Brain microvascular endothelial cell (primary cell): ENCODE measurements around the gene AXIN2.
A peak's percentile ranks its signal among the peaks of the same experiment; 100 is the strongest.

Experiments
- DNase-seq: peaks from one replicate; pipeline ENCODE4 v3.0.0-alpha.2; 2020
- H3K27ac ChIP-seq: fragments of 250-450 bp; sonication (Bioruptor Pico); 2 replicates; pipeline ENCODE4 v1.5.1; 2020; ENCODE audit warnings: mild to moderate bottlenecking, moderate library complexity
- H3K27me3 ChIP-seq: fragments of 250-450 bp; sonication (Bioruptor Pico); replicated peaks from 2 replicates; pipeline ENCODE4 v1.5.1; 2020; ENCODE audit warnings: mild to moderate bottlenecking
- H3K36me3 ChIP-seq: fragments of 250-450 bp; sonication (Bioruptor Pico); replicated peaks from 2 replicates; pipeline ENCODE4 v1.5.1; 2020; ENCODE audit warnings: mild to moderate bottlenecking
- H3K4me3 ChIP-seq: 2 replicates; pipeline ENCODE4 v1.5.1; 2011; ENCODE audit warnings: low read depth, mild to moderate bottlenecking, control low read depth, low read length, moderate library complexity
- CTCF ChIP-seq: IDR thresholded peaks from 2 replicates; pipeline ENCODE4 v1.5.1; 2011; ENCODE audit warnings: low read depth, mild to moderate bottlenecking, moderate library complexity, low read length, control low read depth, inconsistent platforms; ENCODE audit errors: missing control alignments
- in situ Hi-C: cut with HindIII; loops from 2 replicates; pipeline ENCODE4 v1.10.0; 2017; ENCODE audit warnings: low sequenced_read_pairs, low pct_ligation_motif_present

The AXIN2 gene

GRCh38 chr17:65586899-65587298, 25.5 kb upstream of the AXIN2 start:
- in situ Hi-C loops: no loop called here
- no peak for TF ChIP-seq CTCF
- Histone ChIP-seq H3K36me3 (no peaks in the 10 kb centered on the region), H3K27ac (no peak overlapping the region), H3K27me3 (no peaks in the 10 kb centered on the region), H3K4me3 (no peak overlapping the region)
- no peak for DNase-seq

DNA sequence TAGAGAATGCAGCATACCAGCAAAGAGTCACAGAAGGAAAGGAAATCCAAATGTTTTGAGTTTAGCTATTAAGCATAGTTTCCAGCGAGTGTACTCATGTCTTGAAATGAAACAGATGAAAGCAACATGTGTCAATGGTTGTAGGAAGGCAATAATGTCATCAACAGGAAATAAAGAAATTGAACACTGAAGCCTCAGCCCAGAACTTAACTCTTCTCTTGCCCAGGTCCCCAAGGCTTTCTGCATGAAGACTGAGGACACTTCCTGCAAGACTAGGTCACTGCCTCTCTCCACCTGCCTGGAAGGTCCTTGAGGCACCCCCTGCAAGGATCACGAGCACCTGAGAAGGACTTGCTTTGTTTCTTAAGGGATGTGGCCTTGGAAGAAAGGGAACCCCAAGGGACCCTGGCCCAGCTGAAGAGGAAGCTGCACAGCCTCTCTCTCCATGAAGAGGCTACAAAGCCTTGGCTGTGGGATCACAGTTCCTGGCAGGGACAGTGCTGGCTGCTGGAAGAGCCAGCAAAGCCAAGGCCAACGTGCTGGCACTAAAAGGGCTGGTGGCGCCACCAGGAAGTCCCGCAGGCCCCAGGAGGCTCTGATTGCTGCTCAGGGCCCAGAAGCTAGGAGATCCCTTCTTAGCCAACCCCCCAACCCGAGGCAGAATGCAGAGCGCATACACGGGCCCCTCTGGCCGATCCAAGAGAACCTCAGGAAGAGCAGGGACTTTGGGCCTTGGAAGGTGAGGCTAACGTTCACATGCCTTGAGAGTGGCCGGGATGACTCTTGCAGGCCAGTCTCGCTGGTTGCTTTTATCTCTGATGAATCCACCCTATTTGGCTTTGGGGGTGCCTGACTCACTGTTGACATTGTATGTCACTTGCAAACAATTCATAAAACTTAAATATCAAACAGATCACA, 23.4 kb upstream of the AXIN2 start:
- no peak for TF ChIP-seq CTCF
- in situ Hi-C loops: no loop called here
- H3K27ac ChIP-seq: no peak overlapping the region

GRCh38 chr17:65583921-65584603, 22.6 kb upstream of the AXIN2 start:
- H3K27me3 ChIP-seq: no peaks in the 10 kb centered on the region
- TF ChIP-seq CTCF: no peak
- no peaks in the 10 kb centered on the region for H3K36me3 ChIP-seq
- H3K4me3 ChIP-seq: no peak overlapping the region
- H3K27ac ChIP-seq: no peak overlapping the region
- no peak for DNase-seq
- in situ Hi-C loops: no loop called here

More for the DNA sequence above, 23.4 kb upstream of the AXIN2 start:
- DNase-seq: peak; percentile 11
- Histone ChIP-seq H3K27me3 (no peaks in the 10 kb centered on the region), H3K36me3 (no peaks in the 10 kb centered on the region), H3K4me3 (no peak overlapping the region)

- Histone ChIP-seq H3K27me3 (no peaks in the 10 kb centered on the region), H3K36me3 (no peaks in the 10 kb centered on the region), H3K4me3 (no peak overlapping the region), H3K27ac (no peak overlapping the region)
- TF ChIP-seq CTCF: no peak
- in situ Hi-C loops: no loop called here
- DNase-seq: no peak
Observed at GRCh38 chr17:65576939-65577338, 15.5 kb upstream of the AXIN2 start.

GRCh38 chr17:65573282-65573602, 11.8 kb upstream of the AXIN2 start:
- in situ Hi-C loops: no loop called here
- Histone ChIP-seq H3K36me3 (no peaks in the 10 kb centered on the region), H3K27ac (no peak overlapping the region), H3K4me3 (no peak overlapping the region), H3K27me3 (no peaks in the 10 kb centered on the region)
- no peak for DNase-seq
- TF ChIP-seq CTCF: no peak
